Tibial nerve (tissue), 4 donors: ENCODE data around the gene FGGY. TPM values are rescaled to one million over a fixed set of nuclear protein-coding genes. Genes with fewer than 3 reads are reported as not detected.
A peak's percentile ranks its signal among the peaks of the same experiment; 100 is the strongest.

Experiments
- DNase-seq, 2 donors: peaks; one replicate each; pipeline ENCODE4 v3.0.0-alpha.2; 2019; ENCODE audit warnings: low spot score in 2 of 2
- H3K27ac ChIP-seq, 4 donors: fragments of 200-600 bp; sonication (generic) in 3 of 4; one replicate each; pipeline ENCODE4 v1.5.1; 2017 to 2019; ENCODE audit warnings: mild to moderate bottlenecking in 1 of 4
- H3K27me3 ChIP-seq, 2 donors: fragments of 200-600 bp; sonication (generic) in 1 of 2; one replicate each; pipeline versions ENCODE4 v1.5.1 to v1.6.0; 2017 to 2019
- H3K36me3 ChIP-seq, 3 donors: fragments of 200-600 bp; sonication (generic); one replicate each; pipeline ENCODE4 v1.5.1; 2018 to 2019
- H3K4me1 ChIP-seq, 4 donors: fragments of 200-600 bp; sonication (generic) in 3 of 4; one replicate each; pipeline ENCODE4 v1.5.1; 2017 to 2019
- H3K4me3 ChIP-seq, 4 donors: fragments of 200-600 bp; sonication (generic) in 3 of 4; one replicate each; pipeline ENCODE4 v1.5.1; 2017 to 2019; ENCODE audit warnings: mild to moderate bottlenecking in 1 of 4, moderate library complexity in 1 of 4
- H3K9me3 ChIP-seq, 4 donors: fragments of 200-600 bp; sonication (generic) in 3 of 4; one replicate each; pipeline ENCODE4 v1.5.1; 2017 to 2019
- EP300 ChIP-seq, 2 donors: sonication (generic); formaldehyde crosslinking; IDR thresholded peaks; one replicate each; pipeline ENCODE4 v1.6.1; 2017; ENCODE audit warnings: antibody characterized with exemption in 2 of 2, mild to moderate bottlenecking in 1 of 2
- POLR2A ChIP-seq, 2 donors: fragments of 450-650 bp; IDR thresholded peaks; one replicate each; pipeline ENCODE4 v1.6.1; 2017; ENCODE audit warnings: antibody characterized with exemption in 2 of 2, mild to moderate bottlenecking in 2 of 2, moderate library complexity in 2 of 2
- WGBS, 2 donors: methylation state at CpG; one replicate each; pipeline ENCODE4 v1.1.5; 2018; 5-methylcytosine and 5-hydroxymethylcytosine counted together
- total RNA-seq, 4 donors: library from RNA; depleted of rRNA; stranded (reverse); fragments of >200 nt; gene quantifications; one replicate each; pipeline ENCODE4 v1.1.0, GENCODE V29; 2016
- TF ChIP-seq, protein P1 (sequence below), 5 experiments: fragments of 200-600 bp in 3 of 5; fragments of 450-650 bp in 2 of 5; sonication (generic) in 3 of 5; IDR thresholded peaks; one replicate each; pipeline ENCODE4 v1.5.1; 2016 to 2019; ENCODE audit warnings: antibody characterized with exemption in 5 of 5, mild to moderate bottlenecking in 3 of 5, moderate library complexity in 2 of 5

Gene FGGY
- total RNA-seq, 4 donors from 2014 or later, result 27.0 to 40.6 (median 32.9) TPM

DNA sequence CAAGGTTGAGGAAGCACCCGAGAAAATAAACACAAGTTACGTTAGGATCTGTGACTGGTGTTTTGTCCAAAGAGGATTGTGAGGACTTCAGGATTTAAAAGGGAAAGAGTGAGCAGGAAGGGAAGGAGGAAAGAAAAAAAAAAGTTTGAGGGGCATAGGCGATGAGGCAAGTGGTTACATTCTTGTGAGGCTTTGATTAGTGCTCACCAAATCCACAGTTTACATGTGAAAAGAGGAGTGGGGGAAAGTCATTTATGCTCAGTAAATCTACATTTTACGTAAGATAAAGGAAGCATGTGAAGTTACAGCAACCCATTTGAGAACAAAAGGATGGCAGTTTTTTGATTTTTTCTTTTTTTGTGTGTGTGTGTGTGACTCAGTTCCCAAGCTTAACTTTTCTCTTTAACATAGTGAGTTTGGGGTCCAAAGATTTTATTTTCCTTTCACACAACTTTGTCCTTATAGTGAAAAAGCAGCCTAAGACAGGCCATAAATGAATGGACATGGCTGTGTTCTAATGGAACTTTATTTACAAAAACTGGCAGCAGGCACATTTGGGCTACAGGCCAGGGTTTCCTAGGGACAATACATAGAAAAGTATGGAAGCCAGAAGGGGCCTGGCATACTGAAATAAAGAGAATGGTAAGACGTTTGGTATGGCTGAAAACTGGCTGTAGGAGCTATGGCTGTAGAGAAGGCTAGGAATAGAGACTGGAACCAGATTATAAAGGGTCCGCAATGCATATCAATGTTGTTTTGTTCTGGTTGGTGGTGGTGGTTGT is 121.7 kb downstream of the FGGY start:
- Histone ChIP-seq H3K27ac (no peak overlapping the region), H3K27me3 (no peaks in the 10 kb centered on the region), H3K4me1 (peaks cover 0 to 18% (median 3%) of the 10 kb centered on the region in 4 donors), H3K36me3 (no peaks in the 10 kb centered on the region), H3K9me3 (no peaks in the 10 kb centered on the region), H3K4me3 (no peak overlapping the region)
- 69 to 78% methylated on average over 6 of the region's 6 CpGs for WGBS, 2 donors
- TF ChIP-seq EP300 (IDR thresholded peaks at IDR 0.05), result no peak
- no peak for TF ChIP-seq POLR2A (IDR thresholded peaks at IDR 0.05)
- TF ChIP-seq, protein P1, sequence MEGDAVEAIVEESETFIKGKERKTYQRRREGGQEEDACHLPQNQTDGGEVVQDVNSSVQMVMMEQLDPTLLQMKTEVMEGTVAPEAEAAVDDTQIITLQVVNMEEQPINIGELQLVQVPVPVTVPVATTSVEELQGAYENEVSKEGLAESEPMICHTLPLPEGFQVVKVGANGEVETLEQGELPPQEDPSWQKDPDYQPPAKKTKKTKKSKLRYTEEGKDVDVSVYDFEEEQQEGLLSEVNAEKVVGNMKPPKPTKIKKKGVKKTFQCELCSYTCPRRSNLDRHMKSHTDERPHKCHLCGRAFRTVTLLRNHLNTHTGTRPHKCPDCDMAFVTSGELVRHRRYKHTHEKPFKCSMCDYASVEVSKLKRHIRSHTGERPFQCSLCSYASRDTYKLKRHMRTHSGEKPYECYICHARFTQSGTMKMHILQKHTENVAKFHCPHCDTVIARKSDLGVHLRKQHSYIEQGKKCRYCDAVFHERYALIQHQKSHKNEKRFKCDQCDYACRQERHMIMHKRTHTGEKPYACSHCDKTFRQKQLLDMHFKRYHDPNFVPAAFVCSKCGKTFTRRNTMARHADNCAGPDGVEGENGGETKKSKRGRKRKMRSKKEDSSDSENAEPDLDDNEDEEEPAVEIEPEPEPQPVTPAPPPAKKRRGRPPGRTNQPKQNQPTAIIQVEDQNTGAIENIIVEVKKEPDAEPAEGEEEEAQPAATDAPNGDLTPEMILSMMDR (IDR thresholded peaks at IDR 0.05), result no peak
- DNase-seq, result no peak

DNA sequence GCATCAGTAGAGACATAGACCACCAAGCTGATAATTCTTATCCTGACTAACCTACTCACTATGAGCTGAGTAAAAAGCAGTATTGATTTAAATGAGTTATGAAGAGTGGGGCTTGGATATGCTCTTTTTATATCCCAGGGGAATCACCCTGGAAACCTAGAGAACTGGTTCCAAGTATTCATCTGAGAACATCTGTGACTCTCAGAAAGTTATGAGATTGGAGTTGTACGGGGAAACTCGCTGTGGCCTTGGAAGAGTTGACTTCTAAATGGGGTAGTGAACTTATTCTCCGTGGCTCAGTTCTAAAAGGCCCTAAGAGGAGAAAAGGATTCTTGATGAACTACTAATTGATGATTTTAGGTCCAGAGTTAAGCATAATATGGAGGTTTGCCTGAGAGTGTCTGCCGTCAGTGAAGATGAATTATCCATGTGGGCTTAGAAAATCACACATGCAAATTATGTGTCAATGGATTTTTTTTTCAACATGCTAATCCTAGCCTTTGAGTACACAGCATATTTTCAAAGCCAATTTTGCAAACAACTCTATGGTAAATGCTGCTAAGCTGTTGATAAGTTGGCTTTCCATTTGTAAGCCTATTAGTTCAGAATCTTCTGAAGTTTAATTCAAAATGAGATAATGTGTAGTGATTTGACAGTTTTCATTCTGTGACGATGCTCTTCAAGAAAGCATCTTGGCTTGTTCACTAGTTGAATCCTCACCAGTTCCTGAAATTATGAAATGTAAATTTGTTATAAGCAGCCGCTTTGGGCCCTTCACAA is 122.7 kb downstream of the FGGY start:
- Histone ChIP-seq H3K27me3 (no peaks in the 10 kb centered on the region), H3K9me3 (no peaks in the 10 kb centered on the region), H3K27ac (no peak overlapping the region), H3K36me3 (no peaks in the 10 kb centered on the region), H3K4me1 (peaks cover 0 to 18% (median 3%) of the 10 kb centered on the region in 4 donors), H3K4me3 (no peak overlapping the region)
- 84 to 87% methylated on average over 6 of the region's 6 CpGs for WGBS, 2 donors
- TF ChIP-seq, protein P1 (IDR thresholded peaks at IDR 0.05), result no peak
- TF ChIP-seq POLR2A (IDR thresholded peaks at IDR 0.05) (no peak), EP300 (IDR thresholded peaks at IDR 0.05) (no peak)
- DNase-seq, result no peak

DNA sequence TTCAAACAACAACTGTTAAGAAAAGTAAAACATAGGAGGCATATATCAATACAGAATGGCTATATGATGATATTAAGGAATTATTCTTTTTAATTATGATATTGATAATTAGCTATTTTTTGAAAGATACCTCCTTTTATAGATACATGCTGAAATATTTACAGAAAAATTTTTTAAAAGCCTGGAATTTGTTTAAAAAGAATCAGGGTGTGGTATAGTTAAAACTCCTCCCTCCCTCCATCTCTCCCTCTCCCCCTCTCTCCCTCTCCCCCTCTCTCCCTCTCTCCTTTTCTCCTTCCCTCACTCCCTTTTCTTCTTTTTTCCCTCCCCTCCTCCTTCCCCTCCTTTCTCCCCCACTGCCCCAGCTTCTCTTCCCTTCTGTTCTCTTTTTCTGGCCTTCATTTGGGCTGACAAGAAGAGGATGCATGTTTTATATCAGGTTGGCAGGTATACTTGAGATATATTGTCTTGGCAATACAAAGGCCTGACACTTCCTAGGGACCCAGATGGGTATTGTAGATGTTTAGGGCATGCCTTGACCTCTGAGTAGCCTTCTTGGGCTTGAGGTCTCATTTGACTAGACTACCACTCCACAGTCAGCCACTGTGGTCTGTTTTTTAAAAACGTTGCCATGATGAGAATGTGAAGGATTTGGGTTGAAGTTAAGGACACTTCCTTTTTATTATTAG is 124.5 kb downstream of the FGGY start:
- no peaks in the 10 kb centered on the region for H3K36me3 ChIP-seq
- TF ChIP-seq POLR2A (IDR thresholded peaks at IDR 0.05) (no peak), EP300 (IDR thresholded peaks at IDR 0.05) (no peak)
- TF ChIP-seq, protein P1 (IDR thresholded peaks at IDR 0.05), result no peak
- H3K27me3 ChIP-seq, result no peaks in the 10 kb centered on the region
- H3K4me3 ChIP-seq, result no peak overlapping the region
- peaks cover 0 to 18% (median 3%) of the 10 kb centered on the region in 4 donors for H3K4me1 ChIP-seq
- H3K9me3 ChIP-seq, result no peaks in the 10 kb centered on the region
- 15 to 25% methylated on average over 1 of the region's 1 CpG for WGBS, 2 donors
- DNase-seq, result no peak
- no peak overlapping the region for H3K27ac ChIP-seq

DNA sequence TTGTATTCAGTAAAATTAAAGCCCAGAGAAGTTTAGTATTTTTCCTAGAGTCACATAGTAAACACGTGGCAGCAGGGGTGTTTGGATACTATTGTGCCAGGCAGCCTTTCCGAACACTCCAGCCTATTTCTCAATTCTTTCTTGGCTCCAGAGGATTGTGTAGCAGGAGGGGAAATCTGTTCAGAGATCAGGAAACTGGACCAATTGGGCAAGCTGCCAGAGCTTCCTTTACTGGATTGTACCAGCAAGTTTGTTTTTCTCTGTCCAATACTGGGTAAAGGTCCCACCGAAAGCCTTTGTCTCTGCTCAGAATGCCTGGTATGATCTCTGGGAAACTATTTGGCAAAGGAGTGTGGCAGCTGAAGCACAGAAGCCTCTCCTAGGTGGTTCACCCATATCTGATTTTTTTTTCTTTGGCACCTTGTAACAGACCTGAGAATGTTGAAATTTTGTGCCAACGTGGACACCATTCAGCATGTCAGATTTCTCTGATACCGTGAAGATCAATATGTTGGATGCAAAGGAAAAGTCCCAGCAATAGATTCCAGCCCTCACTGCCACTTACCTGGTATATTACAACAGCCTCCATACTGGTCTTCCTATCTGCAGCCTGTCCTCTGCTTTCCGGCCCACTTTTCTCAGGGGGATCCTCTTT is 126.2 kb downstream of the FGGY start:
- H3K4me1 ChIP-seq, result peaks cover 0 to 18% (median 3%) of the 10 kb centered on the region in 4 donors
- TF ChIP-seq EP300 (IDR thresholded peaks at IDR 0.05) (peak; percentile 37 to 78), POLR2A (IDR thresholded peaks at IDR 0.05) (no peak)
- no peak overlapping the region for H3K4me3 ChIP-seq
- H3K27me3 ChIP-seq, result no peaks in the 10 kb centered on the region
- DNase-seq, result peak; percentile 85 to 89
- no peaks in the 10 kb centered on the region for H3K9me3 ChIP-seq
- WGBS, 2 donors, result 53 to 55% methylated on average over 6 of the region's 6 CpGs
- H3K27ac ChIP-seq, result peak overlapping the region in 1 of 4 donors; percentile 45
- no peaks in the 10 kb centered on the region for H3K36me3 ChIP-seq

DNA sequence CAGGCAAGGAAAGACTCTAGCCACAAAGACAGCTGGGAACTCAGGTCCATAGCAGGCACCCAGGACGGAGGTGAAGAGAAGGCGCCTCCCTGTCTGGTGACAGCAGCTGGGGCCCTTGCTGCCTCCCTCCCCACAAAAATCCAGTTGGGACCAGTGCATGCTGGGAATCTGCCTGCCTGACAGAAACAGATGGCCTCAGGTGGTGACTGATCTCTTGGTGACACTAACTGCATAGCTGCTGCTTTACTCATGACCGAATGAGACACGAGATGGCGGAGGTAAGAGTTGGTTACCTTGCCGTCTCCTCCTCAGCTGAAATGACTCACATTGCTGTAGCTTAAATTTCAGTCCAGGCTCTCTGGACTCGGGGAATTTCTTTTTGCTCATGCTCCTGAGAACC is 130.3 kb downstream of the FGGY start:
- Histone ChIP-seq H3K9me3 (no peaks in the 10 kb centered on the region), H3K27me3 (no peaks in the 10 kb centered on the region), H3K27ac (no peak overlapping the region), H3K4me1 (peaks cover 0 to 13% (median 3%) of the 10 kb centered on the region in 4 donors), H3K4me3 (no peak overlapping the region), H3K36me3 (no peaks in the 10 kb centered on the region)
- DNase-seq, result no peak
- 91 to 96% methylated on average over 7 of the region's 7 CpGs for WGBS, 2 donors
- TF ChIP-seq, protein P1 (IDR thresholded peaks at IDR 0.05), result no peak
- TF ChIP-seq EP300 (IDR thresholded peaks at IDR 0.05) (no peak), POLR2A (IDR thresholded peaks at IDR 0.05) (no peak)
